Measurements from ENCODE around the gene HS3ST1. TPM values are rescaled to one million over a fixed set of nuclear protein-coding genes. Genes with fewer than 3 reads are reported as not detected.

HS3ST1 gene
- total RNA-seq, 1 donor from 2014 or later, result under 0.01 TPM

- peaks cover 0 to 20% (median 9%) of the 10 kb centered on the region in 3 donors for H3K27me3 ChIP-seq (ENCODE audit: control insufficient read depth in 3 of 3, insufficient read depth in 3 of 3, low read length in 3 of 3)
- H3K9ac ChIP-seq (ENCODE audit: low read depth in 1 of 3, low read length in 3 of 3), result no peak overlapping the region
- H3K4me3 ChIP-seq (ENCODE audit: low read length in 3 of 3), result no peak overlapping the region
- no peak overlapping the region for H3K27ac ChIP-seq (ENCODE audit: low read depth, low read length)
- peaks cover 0 to 17% (median 5%) of the 10 kb centered on the region in 3 donors for H3K4me1 ChIP-seq (ENCODE audit: control insufficient read depth in 3 of 3, insufficient read depth in 3 of 3, low read length in 3 of 3)
- H3K9me3 ChIP-seq (ENCODE audit: control insufficient read depth in 3 of 3, low read length in 3 of 3), result no peaks in the 10 kb centered on the region
- H3K36me3 ChIP-seq (ENCODE audit: control insufficient read depth in 3 of 3, insufficient read depth in 3 of 3, low read length in 3 of 3), result no peaks in the 10 kb centered on the region
Measured at GRCh38 chr4:11424000-11424399, 4.7 kb downstream of the HS3ST1 start.

- no peak overlapping the region for H3K4me3 ChIP-seq (ENCODE audit: low read length in 3 of 3)
- H3K9ac ChIP-seq (ENCODE audit: low read depth in 1 of 3, low read length in 3 of 3), result no peak overlapping the region
- H3K36me3 ChIP-seq (ENCODE audit: control insufficient read depth in 3 of 3, insufficient read depth in 3 of 3, low read length in 3 of 3), result no peaks in the 10 kb centered on the region
- peaks cover 0 to 15% (median 5%) of the 10 kb centered on the region in 3 donors for H3K4me1 ChIP-seq (ENCODE audit: control insufficient read depth in 3 of 3, insufficient read depth in 3 of 3, low read length in 3 of 3)
- no peak overlapping the region for H3K27ac ChIP-seq (ENCODE audit: low read depth, low read length)
- H3K27me3 ChIP-seq (ENCODE audit: control insufficient read depth in 3 of 3, insufficient read depth in 3 of 3, low read length in 3 of 3), result peaks cover 0 to 16% (median 6%) of the 10 kb centered on the region in 3 donors
- H3K9me3 ChIP-seq (ENCODE audit: control insufficient read depth in 3 of 3, low read length in 3 of 3), result no peaks in the 10 kb centered on the region
Measured at GRCh38 chr4:11423465-11423864, 5.2 kb downstream of the HS3ST1 start.

GRCh38 chr4:11421116-11421515, 7.6 kb downstream of the HS3ST1 start:
- Histone ChIP-seq H3K27me3 (ENCODE audit: control insufficient read depth in 3 of 3, insufficient read depth in 3 of 3, low read length in 3 of 3) (no peaks in the 10 kb centered on the region), H3K4me1 (ENCODE audit: control insufficient read depth in 3 of 3, insufficient read depth in 3 of 3, low read length in 3 of 3) (no peaks in the 10 kb centered on the region), H3K4me3 (ENCODE audit: low read length in 3 of 3) (no peak overlapping the region), H3K9me3 (ENCODE audit: control insufficient read depth in 3 of 3, low read length in 3 of 3) (no peaks in the 10 kb centered on the region), H3K9ac (ENCODE audit: low read depth in 1 of 3, low read length in 3 of 3) (no peak overlapping the region), H3K27ac (ENCODE audit: low read depth, low read length) (no peak overlapping the region), H3K36me3 (ENCODE audit: control insufficient read depth in 3 of 3, insufficient read depth in 3 of 3, low read length in 3 of 3) (no peaks in the 10 kb centered on the region)

- Histone ChIP-seq H3K27me3 (ENCODE audit: control insufficient read depth in 3 of 3, insufficient read depth in 3 of 3, low read length in 3 of 3) (peaks cover 0 to 3% (median 0%) of the 10 kb centered on the region in 3 donors), H3K36me3 (ENCODE audit: control insufficient read depth in 3 of 3, insufficient read depth in 3 of 3, low read length in 3 of 3) (no peaks in the 10 kb centered on the region), H3K27ac (ENCODE audit: low read depth, low read length) (no peak overlapping the region), H3K4me3 (ENCODE audit: low read length in 3 of 3) (no peak overlapping the region), H3K9ac (ENCODE audit: low read depth in 1 of 3, low read length in 3 of 3) (no peak overlapping the region), H3K4me1 (ENCODE audit: control insufficient read depth in 3 of 3, insufficient read depth in 3 of 3, low read length in 3 of 3) (no peaks in the 10 kb centered on the region), H3K9me3 (ENCODE audit: control insufficient read depth in 3 of 3, low read length in 3 of 3) (no peaks in the 10 kb centered on the region)
Measured at GRCh38 chr4:11420327-11420726, 8.4 kb downstream of the HS3ST1 start.

- Histone ChIP-seq H3K4me3 (ENCODE audit: low read length in 3 of 3) (no peak overlapping the region), H3K36me3 (ENCODE audit: control insufficient read depth in 3 of 3, insufficient read depth in 3 of 3, low read length in 3 of 3) (no peaks in the 10 kb centered on the region), H3K4me1 (ENCODE audit: control insufficient read depth in 3 of 3, insufficient read depth in 3 of 3, low read length in 3 of 3) (no peaks in the 10 kb centered on the region), H3K27me3 (ENCODE audit: control insufficient read depth in 3 of 3, insufficient read depth in 3 of 3, low read length in 3 of 3) (peaks cover 0 to 3% (median 0%) of the 10 kb centered on the region in 3 donors), H3K9ac (ENCODE audit: low read depth in 1 of 3, low read length in 3 of 3) (no peak overlapping the region), H3K27ac (ENCODE audit: low read depth, low read length) (no peak overlapping the region), H3K9me3 (ENCODE audit: control insufficient read depth in 3 of 3, low read length in 3 of 3) (no peaks in the 10 kb centered on the region)
Measured at GRCh38 chr4:11418610-11419009, 10.1 kb downstream of the HS3ST1 start.

- Histone ChIP-seq H3K27me3 (ENCODE audit: control insufficient read depth in 3 of 3, insufficient read depth in 3 of 3, low read length in 3 of 3) (peaks cover 0 to 3% (median 0%) of the 10 kb centered on the region in 3 donors), H3K9me3 (ENCODE audit: control insufficient read depth in 3 of 3, low read length in 3 of 3) (no peaks in the 10 kb centered on the region), H3K4me1 (ENCODE audit: control insufficient read depth in 3 of 3, insufficient read depth in 3 of 3, low read length in 3 of 3) (no peaks in the 10 kb centered on the region)
Measured at GRCh38 chr4:11416767-11417113, 12.0 kb downstream of the HS3ST1 start.

GRCh38 chr4:11416071-11416766, 12.5 kb downstream of the HS3ST1 start:
- H3K27ac ChIP-seq (ENCODE audit: low read depth, low read length), result no peak overlapping the region
- no peak overlapping the region for H3K4me3 ChIP-seq (ENCODE audit: low read length in 3 of 3)

More at GRCh38 chr4:11416767-11417113, 12.0 kb downstream of the HS3ST1 start:
- no peak overlapping the region for H3K9ac ChIP-seq (ENCODE audit: low read depth in 1 of 3, low read length in 3 of 3)
- H3K36me3 ChIP-seq (ENCODE audit: control insufficient read depth in 3 of 3, insufficient read depth in 3 of 3, low read length in 3 of 3), result no peaks in the 10 kb centered on the region
- no peak overlapping the region for H3K27ac ChIP-seq (ENCODE audit: low read depth, low read length)
- no peak overlapping the region for H3K4me3 ChIP-seq (ENCODE audit: low read length in 3 of 3)

GRCh38 chr4:11415409-11416070, 13.2 kb downstream of the HS3ST1 start:
- no peaks in the 10 kb centered on the region for H3K9me3 ChIP-seq (ENCODE audit: control insufficient read depth in 3 of 3, low read length in 3 of 3)
- no peak overlapping the region for H3K4me3 ChIP-seq (ENCODE audit: low read length in 3 of 3)
- H3K27ac ChIP-seq (ENCODE audit: low read depth, low read length), result no peak overlapping the region
- no peaks in the 10 kb centered on the region for H3K36me3 ChIP-seq (ENCODE audit: control insufficient read depth in 3 of 3, insufficient read depth in 3 of 3, low read length in 3 of 3)
- H3K9ac ChIP-seq (ENCODE audit: low read depth in 1 of 3, low read length in 3 of 3), result no peak overlapping the region
- H3K4me1 ChIP-seq (ENCODE audit: control insufficient read depth in 3 of 3, insufficient read depth in 3 of 3, low read length in 3 of 3), result no peaks in the 10 kb centered on the region
- H3K27me3 ChIP-seq (ENCODE audit: control insufficient read depth in 3 of 3, insufficient read depth in 3 of 3, low read length in 3 of 3), result peaks cover 0 to 3% (median 0%) of the 10 kb centered on the region in 3 donors

More at GRCh38 chr4:11416071-11416766, 12.5 kb downstream of the HS3ST1 start:
- no peaks in the 10 kb centered on the region for H3K9me3 ChIP-seq (ENCODE audit: control insufficient read depth in 3 of 3, low read length in 3 of 3)
- H3K36me3 ChIP-seq (ENCODE audit: control insufficient read depth in 3 of 3, insufficient read depth in 3 of 3, low read length in 3 of 3), result no peaks in the 10 kb centered on the region
- H3K4me1 ChIP-seq (ENCODE audit: control insufficient read depth in 3 of 3, insufficient read depth in 3 of 3, low read length in 3 of 3), result no peaks in the 10 kb centered on the region
- no peak overlapping the region for H3K9ac ChIP-seq (ENCODE audit: low read depth in 1 of 3, low read length in 3 of 3)
- peaks cover 0 to 3% (median 0%) of the 10 kb centered on the region in 3 donors for H3K27me3 ChIP-seq (ENCODE audit: control insufficient read depth in 3 of 3, insufficient read depth in 3 of 3, low read length in 3 of 3)

GRCh38 chr4:11412211-11412610, 16.5 kb downstream of the HS3ST1 start:
- H3K4me3 ChIP-seq (ENCODE audit: low read length in 3 of 3), result no peak overlapping the region
- peaks cover 0 to 3% (median 0%) of the 10 kb centered on the region in 3 donors for H3K27me3 ChIP-seq (ENCODE audit: control insufficient read depth in 3 of 3, insufficient read depth in 3 of 3, low read length in 3 of 3)
- H3K4me1 ChIP-seq (ENCODE audit: control insufficient read depth in 3 of 3, insufficient read depth in 3 of 3, low read length in 3 of 3), result no peaks in the 10 kb centered on the region
- H3K36me3 ChIP-seq (ENCODE audit: control insufficient read depth in 3 of 3, insufficient read depth in 3 of 3, low read length in 3 of 3), result no peaks in the 10 kb centered on the region
- no peaks in the 10 kb centered on the region for H3K9me3 ChIP-seq (ENCODE audit: control insufficient read depth in 3 of 3, low read length in 3 of 3)
- no peak overlapping the region for H3K27ac ChIP-seq (ENCODE audit: low read depth, low read length)
- H3K9ac ChIP-seq (ENCODE audit: low read depth in 1 of 3, low read length in 3 of 3), result no peak overlapping the region

GRCh38 chr4:11409632-11410031, 19.1 kb downstream of the HS3ST1 start:
- Histone ChIP-seq H3K9me3 (ENCODE audit: control insufficient read depth in 3 of 3, low read length in 3 of 3) (no peaks in the 10 kb centered on the region), H3K27ac (ENCODE audit: low read depth, low read length) (no peak overlapping the region), H3K27me3 (ENCODE audit: control insufficient read depth in 3 of 3, insufficient read depth in 3 of 3, low read length in 3 of 3) (no peaks in the 10 kb centered on the region), H3K9ac (ENCODE audit: low read depth in 1 of 3, low read length in 3 of 3) (no peak overlapping the region), H3K4me1 (ENCODE audit: control insufficient read depth in 3 of 3, insufficient read depth in 3 of 3, low read length in 3 of 3) (no peaks in the 10 kb centered on the region), H3K4me3 (ENCODE audit: low read length in 3 of 3) (no peak overlapping the region), H3K36me3 (ENCODE audit: control insufficient read depth in 3 of 3, insufficient read depth in 3 of 3, low read length in 3 of 3) (no peaks in the 10 kb centered on the region)

All from skeletal muscle tissue (tissue), 4 donors.